ENCODE measurements around the gene SCYGR4.

Gene SCYGR4

GRCh38 chr2:227617316-227618230, at the start of gene SCYGR4:
TSS of gene SCYGR4 (plus strand) at chr2:227617498. CDS start at chr2:227617498, 0 bp downstream.
- H3K9me3 ChIP-seq (ENCODE audit: insufficient read depth, low read length), result no peaks in the 10 kb centered on the region
- no peaks in the 10 kb centered on the region for H4K20me1 ChIP-seq (ENCODE audit: insufficient read depth, low read length)
- H3K9ac ChIP-seq (ENCODE audit: low read length), result no peak within 1 kb of the TSS
- TF ChIP-seq EZH2phosphoT487 (IDR thresholded peaks at IDR 0.05; ENCODE audit: low read depth) (no peak), CTCF (IDR thresholded peaks at IDR 0.05; ENCODE audit: low read depth, low read length) (no peak)
- H3K27ac ChIP-seq (ENCODE audit: low read length), result no peak within 1 kb of the TSS
- H3K79me2 ChIP-seq (ENCODE audit: low read length), result no peaks in the 10 kb centered on the region
- H3K4me3 ChIP-seq (ENCODE audit: low read length), result no peak within 1 kb of the TSS
- no peak within 1 kb of the TSS for H3K4me2 ChIP-seq (ENCODE audit: low read length)
- no peaks in the 10 kb centered on the region for H3K36me3 ChIP-seq (replicated peaks; ENCODE audit: low read depth, low read length)
- peaks cover 31% of the 10 kb centered on the region for H3K4me1 ChIP-seq (ENCODE audit: low read length)
- no peak within 1 kb of the TSS for H2AFZ ChIP-seq (ENCODE audit: low read depth, low read length)
- peaks cover 24% of the 10 kb centered on the region for H3K27me3 ChIP-seq (ENCODE audit: low read depth, low read length)

- no peak overlapping the region for H3K4me2 ChIP-seq (ENCODE audit: low read length)
- H3K9me3 ChIP-seq (ENCODE audit: insufficient read depth, low read length), result no peaks in the 10 kb centered on the region
- H3K9ac ChIP-seq (ENCODE audit: low read length), result no peak overlapping the region
- no peaks in the 10 kb centered on the region for H3K4me1 ChIP-seq (ENCODE audit: low read length)
- no peaks in the 10 kb centered on the region for H3K27me3 ChIP-seq (ENCODE audit: low read depth, low read length)
- H3K36me3 ChIP-seq (replicated peaks; ENCODE audit: low read depth, low read length), result no peaks in the 10 kb centered on the region
- H4K20me1 ChIP-seq (ENCODE audit: insufficient read depth, low read length), result no peaks in the 10 kb centered on the region
- no peaks in the 10 kb centered on the region for H3K79me2 ChIP-seq (ENCODE audit: low read length)
- TF ChIP-seq EZH2phosphoT487 (IDR thresholded peaks at IDR 0.05; ENCODE audit: low read depth), result no peak
- no peak overlapping the region for H2AFZ ChIP-seq (ENCODE audit: low read depth, low read length)
- H3K27ac ChIP-seq (ENCODE audit: low read length), result no peak overlapping the region
- H3K4me3 ChIP-seq (ENCODE audit: low read length), result no peak overlapping the region
Observed at GRCh38 chr2:227568852-227569169, 48.5 kb upstream of the SCYGR4 start.

- no peaks in the 10 kb centered on the region for H3K4me1 ChIP-seq (ENCODE audit: low read length)
- H2AFZ ChIP-seq (ENCODE audit: low read depth, low read length), result no peak overlapping the region
- H3K79me2 ChIP-seq (ENCODE audit: low read length), result no peaks in the 10 kb centered on the region
- H3K36me3 ChIP-seq (replicated peaks; ENCODE audit: low read depth, low read length), result no peaks in the 10 kb centered on the region
- no peaks in the 10 kb centered on the region for H4K20me1 ChIP-seq (ENCODE audit: insufficient read depth, low read length)
- no peaks in the 10 kb centered on the region for H3K27me3 ChIP-seq (ENCODE audit: low read depth, low read length)
- no peak overlapping the region for H3K27ac ChIP-seq (ENCODE audit: low read length)
- no peak for TF ChIP-seq EZH2phosphoT487 (IDR thresholded peaks at IDR 0.05; ENCODE audit: low read depth)
- TF ChIP-seq CTCF (IDR thresholded peaks at IDR 0.05; ENCODE audit: low read depth, low read length), result no peak
- H3K9me3 ChIP-seq (ENCODE audit: insufficient read depth, low read length), result no peaks in the 10 kb centered on the region
- H3K4me2 ChIP-seq (ENCODE audit: low read length), result no peak overlapping the region
- H3K9ac ChIP-seq (ENCODE audit: low read length), result no peak overlapping the region
- H3K4me3 ChIP-seq (ENCODE audit: low read length), result no peak overlapping the region
Observed at GRCh38 chr2:227570615-227571014, 46.7 kb upstream of the SCYGR4 start.

- H2AFZ ChIP-seq (ENCODE audit: low read depth, low read length), result no peak overlapping the region
- H3K4me3 ChIP-seq (ENCODE audit: low read length), result no peak overlapping the region
- no peaks in the 10 kb centered on the region for H4K20me1 ChIP-seq (ENCODE audit: insufficient read depth, low read length)
- TF ChIP-seq CTCF (IDR thresholded peaks at IDR 0.05; ENCODE audit: low read depth, low read length) (no peak), EZH2phosphoT487 (IDR thresholded peaks at IDR 0.05; ENCODE audit: low read depth) (no peak)
- H3K4me2 ChIP-seq (ENCODE audit: low read length), result no peak overlapping the region
- no peaks in the 10 kb centered on the region for H3K36me3 ChIP-seq (replicated peaks; ENCODE audit: low read depth, low read length)
- no peaks in the 10 kb centered on the region for H3K27me3 ChIP-seq (ENCODE audit: low read depth, low read length)
- H3K9me3 ChIP-seq (ENCODE audit: insufficient read depth, low read length), result no peaks in the 10 kb centered on the region
- no peaks in the 10 kb centered on the region for H3K79me2 ChIP-seq (ENCODE audit: low read length)
- H3K4me1 ChIP-seq (ENCODE audit: low read length), result no peaks in the 10 kb centered on the region
- H3K9ac ChIP-seq (ENCODE audit: low read length), result no peak overlapping the region
- H3K27ac ChIP-seq (ENCODE audit: low read length), result no peak overlapping the region
Observed at GRCh38 chr2:227576110-227576509, 41.2 kb upstream of the SCYGR4 start.
